H1 (cell line): ENCODE measurements around the gene MYLK4. TPM values are rescaled to one million over a fixed set of nuclear protein-coding genes. Genes with fewer than 3 reads are reported as not detected.

ENCODE experiments used
- CTCF ChIA-PET: fragments of 300-600 bp; sonication (Branson Sonifier 250); formaldehyde crosslinking; loops from one replicate; lab custom pipeline; 2021; ENCODE audit not compliant: partially characterized antibody; lab: Charles Lee
- POLR2A ChIA-PET: fragments of 300-600 bp; sonication (Branson Sonifier 250); formaldehyde crosslinking; loops from one replicate; lab custom pipeline; 2021; ENCODE audit warnings: inconsistent platforms; ENCODE audit not compliant: partially characterized antibody; lab: Charles Lee
- DNase-seq, 2 experiments: peaks; one replicate each; pipeline versions ENCODE4 v3.0.0 to v3.0.0-alpha.2; 2010 to 2022; ENCODE audit warnings: low spot score in 2 of 2, low read depth in 1 of 2, mixed read lengths in 1 of 2
- FAIRE-seq: peaks from 2 replicates; lab custom pipeline; 2011; peaks lifted over from hg19 to GRCh38; lab: Jason Lieb, UNC
- H2AFZ ChIP-seq: 2 replicates; pipeline ENCODE4 v1.8.1; 2012; ENCODE audit warnings: low read length, inconsistent platforms
- H2AK5ac ChIP-seq: 2 replicates; pipeline ENCODE4 v1.6.1; 2013; ENCODE audit warnings: low read depth, low read length
- H2BK120ac ChIP-seq: replicated peaks from 2 replicates; pipeline ENCODE3; 2013; ENCODE audit warnings: low read depth, low read length, inconsistent platforms
- H2BK12ac ChIP-seq: 2 replicates; pipeline ENCODE4 v1.6.1; 2013; ENCODE audit warnings: low read depth, low read length
- H2BK15ac ChIP-seq: 2 replicates; pipeline ENCODE4 v1.6.1; 2013; ENCODE audit warnings: low read length
- H2BK20ac ChIP-seq: 2 replicates; pipeline ENCODE4 v1.6.1; 2013; ENCODE audit warnings: low read length
- H2BK5ac ChIP-seq: 2 replicates; pipeline ENCODE4 v1.6.1; 2013; ENCODE audit warnings: low read depth, low read length
- H3K14ac ChIP-seq: 2 replicates; pipeline ENCODE4 v1.6.1; 2013; ENCODE audit warnings: inconsistent platforms; ENCODE audit not compliant: insufficient read length
- H3K18ac ChIP-seq: 2 replicates; pipeline ENCODE4 v1.6.1; 2013; ENCODE audit warnings: low read length; ENCODE audit errors: extremely low read depth
- H3K23ac ChIP-seq: 2 replicates; pipeline ENCODE4 v1.6.1; 2013; ENCODE audit warnings: inconsistent platforms; ENCODE audit not compliant: insufficient read length
- H3K23me2 ChIP-seq: 2 replicates; pipeline ENCODE4 v1.6.1; 2013; ENCODE audit warnings: low read depth, low read length
- H3K27ac ChIP-seq: 2 replicates; pipeline ENCODE4 v1.6.1; 2011; ENCODE audit warnings: low read depth, low read length, inconsistent platforms
- H3K27me3 ChIP-seq, 4 experiments: replicated peaks in 1 of 4; 1 replicate in 1 of 4; 2 replicates in 3 of 4; pipeline versions ENCODE4 v1.6.1 to v1.8.1; 2011 to 2013; ENCODE audit warnings: low read length in 3 of 4, mild to moderate bottlenecking in 3 of 4, inconsistent platforms in 2 of 4, mixed read lengths in 2 of 4, moderate library complexity in 1 of 4; ENCODE audit not compliant: control insufficient read depth in 3 of 4, insufficient read depth in 3 of 4; ENCODE audit errors: extremely low read depth in 1 of 4
- H3K36me3 ChIP-seq, 4 experiments: 2 replicates each; pipeline versions ENCODE4 v1.6.1 to v1.8.1; 2011 to 2013; ENCODE audit warnings: mild to moderate bottlenecking in 4 of 4, low read length in 3 of 4, moderate library complexity in 2 of 4, control low read depth in 1 of 4, inconsistent platforms in 1 of 4; ENCODE audit not compliant: insufficient read depth in 4 of 4, control insufficient read depth in 2 of 4
- H3K4ac ChIP-seq: replicated peaks from 2 replicates; pipeline ENCODE3; 2013; ENCODE audit warnings: low read length, low read depth, mixed read lengths, inconsistent platforms; ENCODE audit not compliant: insufficient read length
- H3K4me1 ChIP-seq, 4 experiments: replicated peaks in 1 of 4; 1 replicate in 1 of 4; 2 replicates in 3 of 4; pipeline versions ENCODE4 v1.6.1 to v1.8.1; 2011 to 2013; ENCODE audit warnings: low read length in 3 of 4, inconsistent platforms in 2 of 4, mixed read lengths in 1 of 4; ENCODE audit not compliant: insufficient read depth in 4 of 4, control insufficient read depth in 3 of 4
- H3K4me2 ChIP-seq, 2 experiments: 2 replicates each; pipeline versions ENCODE4 v1.6.1 to v1.8.1; 2011 to 2013; ENCODE audit warnings: low read depth in 2 of 2, low read length in 2 of 2, control low read depth in 1 of 2, inconsistent platforms in 1 of 2, mild to moderate bottlenecking in 1 of 2; ENCODE audit not compliant: insufficient read depth in 1 of 2
- H3K4me3 ChIP-seq, 4 experiments: fragments of 200-600, 300-600 bp in 1 of 4; sonication (generic), shearing (Covaris generic), sonication (Bioruptor Twin) in 1 of 4; 2 replicates each; pipeline versions ENCODE4 v1.5.1 to v1.8.1; 2011 to 2016; ENCODE audit warnings: low read length in 4 of 4, low read depth in 3 of 4, control low read depth in 2 of 4, inconsistent platforms in 2 of 4, mild to moderate bottlenecking in 2 of 4, mixed read lengths in 1 of 4, moderate library complexity in 1 of 4; ENCODE audit not compliant: insufficient read depth in 2 of 4; ENCODE audit errors: extremely low read depth in 1 of 4
- H3K56ac ChIP-seq: replicated peaks from 2 replicates; pipeline ENCODE3; 2013; ENCODE audit warnings: low read depth, mild to moderate bottlenecking, mixed read lengths, low read length, inconsistent platforms; ENCODE audit not compliant: insufficient read length
- H3K79me1 ChIP-seq: 2 replicates; pipeline ENCODE4 v1.6.1; 2013; ENCODE audit warnings: low read depth, low read length, control low read depth
- H3K79me2 ChIP-seq, 2 experiments: 2 replicates each; pipeline versions ENCODE4 v1.6.1 to v1.8.1; 2012 to 2013; ENCODE audit warnings: low read length in 2 of 2, mild to moderate bottlenecking in 2 of 2, inconsistent platforms in 1 of 2; ENCODE audit not compliant: insufficient read depth in 2 of 2, control insufficient read depth in 1 of 2
- H3K9ac ChIP-seq, 4 experiments: replicated peaks in 1 of 4; 1 replicate in 1 of 4; 2 replicates in 3 of 4; pipeline versions ENCODE4 v1.6.1 to v1.8.1; 2011 to 2013; ENCODE audit warnings: low read depth in 3 of 4, low read length in 3 of 4, control low read depth in 2 of 4, mild to moderate bottlenecking in 2 of 4, moderate library complexity in 2 of 4, inconsistent platforms in 1 of 4; ENCODE audit errors: extremely low read depth in 1 of 4
- H3K9me3 ChIP-seq, 2 experiments: 2 replicates each; pipeline versions ENCODE4 v1.6.1 to v1.8.1; 2012 to 2013; ENCODE audit warnings: mild to moderate bottlenecking in 2 of 2, moderate library complexity in 2 of 2, control low read depth in 1 of 2, inconsistent platforms in 1 of 2, low read depth in 1 of 2, low read length in 1 of 2, mixed read lengths in 1 of 2; ENCODE audit not compliant: insufficient read depth in 2 of 2
- H4K20me1 ChIP-seq, 2 experiments: replicated peaks in 1 of 2; 2 replicates each; pipeline versions ENCODE3 to v1.8.1; 2011 to 2013; ENCODE audit warnings: inconsistent platforms in 2 of 2, low read length in 2 of 2, mild to moderate bottlenecking in 1 of 2; ENCODE audit not compliant: insufficient read depth in 2 of 2, control insufficient read depth in 1 of 2
- H4K5ac ChIP-seq: 2 replicates; pipeline ENCODE4 v1.6.1; 2013; ENCODE audit warnings: low read length, low read depth, mixed read lengths, inconsistent platforms; ENCODE audit not compliant: insufficient read length
- H4K8ac ChIP-seq: 2 replicates; pipeline ENCODE4 v1.8.0; 2013; ENCODE audit warnings: mild to moderate bottlenecking, moderate library complexity, low read length, inconsistent platforms; ENCODE audit not compliant: insufficient read depth; ENCODE audit errors: extremely low read depth
- H4K91ac ChIP-seq: replicated peaks from 2 replicates; pipeline ENCODE3; 2013; ENCODE audit warnings: low read length, mixed read lengths, inconsistent platforms; ENCODE audit not compliant: insufficient read length
- ASH2L ChIP-seq: fragments of 200-600, 300-600 bp; sonication (generic); IDR thresholded peaks from one replicate; pipeline ENCODE4 v1.7.1; 2017; ENCODE audit warnings: low read length
- BCL11A ChIP-seq, 2 experiments: IDR thresholded peaks; one replicate each; pipeline ENCODE4 v1.6.1; 2011; ENCODE audit warnings: low read depth in 2 of 2, low read length in 2 of 2, mild to moderate bottlenecking in 2 of 2
- CHD1 ChIP-seq: IDR thresholded peaks from 2 replicates; pipeline ENCODE4 v1.6.1; 2012; ENCODE audit warnings: low read depth, low read length, improper control_type of control experiment
- JUN ChIP-seq: IDR thresholded peaks from 2 replicates; pipeline ENCODE4 v1.6.1; 2011; ENCODE audit warnings: low read depth, mild to moderate bottlenecking, improper control_type of control experiment, low read length
- RXRA ChIP-seq: IDR thresholded peaks from 2 replicates; pipeline ENCODE4 v1.6.1; 2011; ENCODE audit warnings: low read depth, mild to moderate bottlenecking, low read length, moderate library complexity; ENCODE audit not compliant: insufficient read depth
- SAP30 ChIP-seq: fragments of 300-600 bp; sonication (generic); IDR thresholded peaks from 2 replicates; pipeline ENCODE4 v1.7.1; 2012; ENCODE audit warnings: low read length, moderate library complexity, mild to moderate bottlenecking, inconsistent platforms; ENCODE audit not compliant: insufficient read depth, insufficient replicate concordance
- WGBS, 2 experiments: shearing (Covaris generic) in 1 of 2; methylation state at CpG; one replicate each; pipeline versions ENCODE4 v1.1.6 to v1.1.7; 2013 to 2015; ENCODE audit warnings: low lambda C conversion rate in 2 of 2, mixed read lengths in 2 of 2, inconsistent platforms in 1 of 2, low coverage in 1 of 2, missing lambda C conversion rate in 1 of 2; ENCODE audit not compliant: insufficient replicate concordance in 2 of 2, insufficient coverage in 1 of 2, insufficient read length in 1 of 2; ENCODE audit errors: extremely low coverage in 1 of 2, missing lambda C conversion rate in 1 of 2; 5-methylcytosine and 5-hydroxymethylcytosine counted together
- polyA plus RNA-seq, 7 experiments: library from polyadenylated mRNA; depleted of rRNA in 3 of 7; stranded (reverse) in 5 of 7; unstranded in 2 of 7; fragments of >200 nt in 5 of 7; fragments of 200-250 nt in 2 of 7; gene quantifications; 1 replicate in 5 of 7; 2 replicates in 1 of 7; 4 replicates in 1 of 7; pipeline versions ENCODE4 v1.2.1 to v1.2.3, GENCODE V29; 2011 to 2013; ENCODE audit warnings: missing spikeins in 2 of 7, mixed read lengths in 2 of 7
- total RNA-seq: library from RNA; stranded (reverse); fragmentation: NEBNext Ultra II Directional; extraction: Animal tissue kit (Norgen Biotek cat#: 25700); gene quantifications from 2 replicates; pipeline ENCODE4 v1.2.1, GENCODE V29; 2021
- TF ChIP-seq, protein P1 (sequence below): IDR thresholded peaks from 2 replicates; pipeline ENCODE4 v1.6.1; 2012; ENCODE audit warnings: inconsistent platforms

MYLK4 gene
- total and polyA plus RNA-seq, 2 of the 8 experiments (the other 6 are each of a cell fraction or from before 2014, with no cell fraction given): 0.11 to 0.17 TPM

DNA sequence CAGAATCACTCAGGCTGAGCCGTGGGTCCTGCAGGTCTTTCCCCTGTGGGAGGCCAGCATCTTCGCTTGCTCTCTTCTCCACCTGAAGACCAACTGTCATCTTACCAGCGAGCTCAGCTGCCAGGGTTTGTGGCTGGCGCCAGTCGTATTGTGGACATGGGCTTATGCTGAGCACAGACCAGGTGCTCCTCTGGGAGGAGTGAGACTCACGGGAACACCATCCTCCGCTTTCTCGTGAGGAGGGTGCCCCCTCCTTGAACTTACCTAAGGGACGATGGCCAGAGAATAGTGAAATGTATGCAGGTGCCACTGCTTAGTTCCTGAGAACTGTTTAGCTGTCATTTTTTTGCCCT lies 31.6 kb upstream of the MYLK4 start:
- H3K4me2 ChIP-seq: no peak overlapping the region
- FAIRE-seq (no peak), DNase-seq (no peak)
- CTCF ChIA-PET: interaction anchor here (0.8 to 3.1 kb wide), 12 partner anchors 9 to 206 kb away, joined by 3 to 20 read pairs (median 5); no protein-coding TSS in a partner anchor
- H4K20me1 ChIP-seq: peaks cover 0 to 9% of the 10 kb centered on the region in 2 experiments
- H3K14ac ChIP-seq: no peak overlapping the region
- H3K27ac ChIP-seq: no peak overlapping the region
- no peaks in the 10 kb centered on the region for H3K27me3 ChIP-seq
- H3K9me3 ChIP-seq: no peaks in the 10 kb centered on the region
- H4K8ac ChIP-seq: no peak overlapping the region
- no peak overlapping the region for H3K4ac ChIP-seq
- no peak overlapping the region for H2BK15ac ChIP-seq
- H3K56ac ChIP-seq: no peak overlapping the region
- H2BK120ac ChIP-seq: no peak overlapping the region
- H2BK20ac ChIP-seq: no peak overlapping the region
- H3K9ac ChIP-seq: no peak overlapping the region
- no peak overlapping the region for H2AFZ ChIP-seq
- H3K4me1 ChIP-seq: peaks cover 0 to 3% (median 0%) of the 10 kb centered on the region in 4 experiments; a peak in 2 of 7 replicates
- no peak overlapping the region for H3K18ac ChIP-seq
- no peak overlapping the region for H3K4me3 ChIP-seq
- H3K36me3 ChIP-seq: peaks cover 0 to 20% (median 7%) of the 10 kb centered on the region in 4 experiments; a peak in 4 of 8 replicates
- H2BK12ac ChIP-seq: no peak overlapping the region
- WGBS, 2 experiments: 96% methylated on average over 9 of the region's 9 CpGs; no CpG with 5 or more reads in 1 of the 2 experiments
- no peak overlapping the region for H3K23ac ChIP-seq
- H4K5ac ChIP-seq: no peak overlapping the region
- H3K79me2 ChIP-seq: peaks cover 0 to 39% of the 10 kb centered on the region in 2 experiments; a peak in 3 of 4 replicates
- H2BK5ac ChIP-seq: no peak overlapping the region
- H4K91ac ChIP-seq: no peak overlapping the region
- TF ChIP-seq ASH2L (no peak), BCL11A (IDR thresholded peaks at IDR 0.05; ENCODE audit: low read depth in 2 of 2, low read length in 2 of 2) (no peak), CHD1 (no peak), JUN (no peak), SAP30 (no peak), RXRA (no peak)
- TF ChIP-seq, protein P1, sequence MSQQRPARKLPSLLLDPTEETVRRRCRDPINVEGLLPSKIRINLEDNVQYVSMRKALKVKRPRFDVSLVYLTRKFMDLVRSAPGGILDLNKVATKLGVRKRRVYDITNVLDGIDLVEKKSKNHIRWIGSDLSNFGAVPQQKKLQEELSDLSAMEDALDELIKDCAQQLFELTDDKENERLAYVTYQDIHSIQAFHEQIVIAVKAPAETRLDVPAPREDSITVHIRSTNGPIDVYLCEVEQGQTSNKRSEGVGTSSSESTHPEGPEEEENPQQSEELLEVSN: no peak
- POLR2A ChIA-PET: interaction anchor here (1.3 to 2.9 kb wide), 4 partner anchors 9 to 206 kb away, joined by 4 to 16 read pairs (median 5); partner anchors contain the start of gene WRNIP1
- no peaks in the 10 kb centered on the region for H3K23me2 ChIP-seq
- peaks cover 11% of the 10 kb centered on the region for H3K79me1 ChIP-seq
- no peak overlapping the region for H2AK5ac ChIP-seq
